CD4-positive, alpha-beta T cell treated with Interferon alpha-2 for 1 hour (primary cell): ENCODE results near the gene MROH8.

Experiments used
- DNase-seq, 2 donors: peaks; one replicate each; pipeline ENCODE4 v3.0.0-alpha.2; 2020 to 2022

The MROH8 gene

DNA sequence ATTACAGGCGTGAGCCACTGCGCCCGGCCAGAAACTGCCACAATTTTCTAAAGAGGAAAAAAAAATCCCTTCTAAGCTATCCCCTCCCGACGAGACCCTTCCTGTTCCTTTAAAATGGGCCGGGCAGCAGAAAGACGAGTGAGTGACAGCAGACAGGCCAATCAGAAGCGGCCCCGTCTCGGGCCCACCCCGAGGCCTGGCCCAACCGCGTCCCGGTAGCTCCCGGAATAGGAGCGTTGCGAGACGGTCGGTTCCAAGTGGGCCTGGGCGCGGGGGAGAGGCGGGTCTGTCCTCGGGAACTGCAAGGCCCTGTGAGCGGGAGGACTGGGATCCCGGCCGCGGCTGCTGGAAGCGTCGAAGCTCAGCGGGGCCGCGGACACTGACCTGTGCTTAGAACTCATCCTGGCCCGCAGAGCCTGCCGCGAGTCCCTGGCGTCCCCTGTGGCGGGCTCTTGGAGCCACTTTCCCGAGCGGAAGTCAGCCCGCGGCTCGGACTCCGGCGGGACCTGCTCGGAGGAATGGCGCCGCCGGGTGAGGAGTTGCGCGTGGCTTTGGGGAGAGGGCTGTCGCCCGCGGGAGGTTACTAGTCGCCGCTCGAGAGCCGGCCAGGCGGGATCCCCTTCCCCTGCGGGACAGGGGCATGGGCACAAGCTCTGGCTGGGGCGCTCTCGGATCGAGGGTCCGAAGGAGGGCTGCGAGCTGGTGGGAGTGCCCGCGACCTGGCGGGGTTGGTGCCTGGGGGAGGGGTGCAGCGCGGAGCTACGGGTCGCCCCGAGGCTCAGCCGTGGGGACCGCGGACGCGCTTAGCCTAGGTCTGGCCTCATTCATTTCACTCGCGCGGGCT, at the start of gene MROH8, which contains the start of gene RPN2:
TSS of gene MROH8 (minus strand) at position 710 of the 844 bp plus-strand sequence.
TSS of gene RPN2 (plus strand) at position 492 of the 844 bp plus-strand sequence. CDS start at position 519, 27 bp downstream.
- DNase-seq, result peak; percentile 92 to 95

DNA sequence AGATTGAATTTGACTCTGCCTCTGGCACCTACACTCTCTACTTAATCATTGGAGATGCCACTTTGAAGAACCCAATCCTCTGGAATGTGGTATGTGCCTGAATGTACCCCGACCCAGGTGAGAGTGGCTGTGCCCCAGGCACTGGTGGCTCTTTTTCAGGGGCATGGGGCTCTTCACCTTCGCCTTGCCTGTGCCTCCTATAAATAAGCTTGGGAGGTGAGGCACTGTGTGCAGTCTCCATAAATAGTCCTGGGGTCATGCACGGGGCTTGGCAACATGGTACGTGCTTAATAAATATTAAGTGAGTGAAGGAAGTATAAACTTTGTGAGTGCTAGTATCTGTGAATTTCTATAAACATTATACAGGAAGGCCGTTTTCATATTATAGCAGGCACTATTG, 49.3 kb upstream of the MROH8 start:
- no peak for DNase-seq

DNA sequence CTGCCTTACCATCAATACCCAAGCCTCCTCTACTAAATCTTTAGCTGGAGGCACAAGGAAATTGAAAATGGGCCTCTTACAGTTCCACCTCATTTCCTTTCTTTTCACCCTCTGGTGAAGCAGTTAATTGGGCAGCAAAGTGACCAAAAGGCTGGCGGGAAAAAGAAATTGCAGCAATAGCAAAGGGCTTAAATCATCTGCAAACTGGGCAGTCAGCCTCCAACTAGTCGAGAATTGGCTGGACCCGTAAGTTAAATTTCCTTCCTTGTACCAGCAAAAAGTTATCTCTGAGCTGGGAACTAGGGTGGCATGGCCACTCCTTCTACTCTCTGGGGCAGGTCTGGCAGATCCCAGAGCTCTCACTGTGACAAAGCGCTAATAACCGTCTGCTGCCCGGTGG, 48.7 kb upstream of the MROH8 start:
- DNase-seq, result no peak

DNA sequence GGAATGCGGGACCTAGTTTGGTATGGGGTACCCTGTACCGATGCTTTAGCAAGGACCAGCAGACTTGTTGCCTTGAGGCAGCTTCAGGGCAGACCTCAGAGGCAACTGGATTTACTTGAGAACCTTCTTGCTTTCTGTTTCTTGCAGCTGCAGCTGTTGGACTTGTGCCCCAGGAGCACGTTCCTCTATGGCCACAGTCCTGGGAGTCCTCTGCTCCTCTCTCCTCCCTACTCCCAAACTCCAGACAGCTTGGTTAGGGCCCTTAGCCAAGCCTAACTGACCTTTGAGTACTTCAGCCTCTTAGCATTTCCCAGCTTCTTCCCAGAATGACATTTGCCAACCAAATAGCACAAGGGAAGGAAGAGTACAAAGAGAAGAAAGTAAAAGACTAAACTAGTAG, 47.5 kb upstream of the MROH8 start:
- no peak for DNase-seq

DNA sequence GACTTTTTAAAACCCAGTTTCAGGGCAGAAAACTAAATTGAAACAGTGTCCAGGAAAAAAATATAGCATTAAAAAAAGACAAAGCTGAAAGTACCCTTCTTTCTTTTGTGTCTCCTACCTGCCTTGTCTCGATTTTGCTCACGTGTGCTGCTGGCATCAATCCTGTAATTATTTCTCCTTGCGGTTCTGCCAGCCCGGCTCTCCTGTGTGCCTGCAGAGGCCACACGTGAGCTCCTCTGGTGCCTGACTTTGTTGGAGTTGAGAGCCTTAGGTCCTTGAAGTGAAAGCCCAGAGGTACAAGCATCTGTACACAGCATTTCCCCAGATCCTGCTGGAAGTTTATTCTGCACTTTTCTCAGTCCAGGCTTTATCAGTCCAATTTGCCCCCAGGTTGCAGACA, 45.8 kb upstream of the MROH8 start:
- no peak for DNase-seq

DNA sequence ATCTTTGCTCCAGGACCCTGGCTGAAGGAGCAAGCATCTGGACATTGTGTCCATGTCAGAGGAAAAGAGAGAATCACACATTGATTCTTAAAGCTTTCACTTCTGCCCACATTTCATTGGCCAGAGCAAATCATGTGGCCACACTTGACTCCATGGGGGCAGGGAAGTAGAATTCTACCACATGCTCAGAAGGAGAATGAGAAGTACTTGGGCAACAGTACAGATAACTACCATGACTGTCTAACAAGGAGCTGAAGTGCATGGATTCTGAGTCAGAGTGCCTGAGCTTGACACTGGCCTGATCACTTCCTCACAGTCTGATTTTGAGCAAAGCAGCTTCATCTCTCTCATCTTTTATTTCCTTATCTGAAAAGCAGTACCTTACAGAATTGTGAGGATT, 43.7 kb upstream of the MROH8 start:
- DNase-seq, result peak; percentile 5 to 47

DNA sequence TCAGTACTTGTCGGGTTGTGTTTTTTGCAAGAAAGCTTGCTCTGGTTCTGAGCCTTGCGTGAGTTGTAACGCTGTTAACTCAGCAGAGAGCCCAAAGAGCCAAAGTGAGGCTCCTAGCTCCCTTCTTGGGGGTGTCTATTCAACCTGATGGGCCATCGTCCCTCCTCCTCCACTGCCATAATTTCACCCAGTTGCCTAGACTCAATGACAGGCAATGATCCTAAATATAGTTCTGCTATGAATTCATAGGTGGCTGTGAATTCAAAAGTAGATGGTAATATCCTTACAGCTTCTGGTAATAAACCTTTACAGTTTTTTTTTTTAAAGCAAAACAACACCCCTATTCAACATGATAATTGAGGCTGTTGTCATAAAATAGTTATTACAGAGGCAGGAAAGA, 42.7 kb upstream of the MROH8 start:
- no peak for DNase-seq

DNA sequence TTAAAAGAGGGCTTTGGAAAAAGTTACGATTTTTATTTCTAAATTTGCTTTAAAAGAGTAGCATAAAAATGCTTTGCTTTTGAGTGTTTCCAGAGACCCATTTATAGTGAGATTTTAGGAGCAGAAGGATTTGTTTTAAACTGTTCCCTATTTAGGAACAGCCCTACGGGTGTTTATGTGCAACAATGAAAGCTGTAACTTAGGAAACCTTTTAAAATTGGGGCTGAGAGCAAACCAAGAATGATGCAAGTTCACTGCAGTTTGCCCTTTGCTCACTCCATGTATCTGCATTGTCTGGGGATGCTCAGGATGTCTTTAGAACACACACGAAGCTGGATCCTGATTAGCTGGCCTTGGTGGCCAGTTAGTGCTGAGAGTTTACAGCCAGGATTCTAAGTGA, 41.4 kb upstream of the MROH8 start:
- no peak for DNase-seq

DNA sequence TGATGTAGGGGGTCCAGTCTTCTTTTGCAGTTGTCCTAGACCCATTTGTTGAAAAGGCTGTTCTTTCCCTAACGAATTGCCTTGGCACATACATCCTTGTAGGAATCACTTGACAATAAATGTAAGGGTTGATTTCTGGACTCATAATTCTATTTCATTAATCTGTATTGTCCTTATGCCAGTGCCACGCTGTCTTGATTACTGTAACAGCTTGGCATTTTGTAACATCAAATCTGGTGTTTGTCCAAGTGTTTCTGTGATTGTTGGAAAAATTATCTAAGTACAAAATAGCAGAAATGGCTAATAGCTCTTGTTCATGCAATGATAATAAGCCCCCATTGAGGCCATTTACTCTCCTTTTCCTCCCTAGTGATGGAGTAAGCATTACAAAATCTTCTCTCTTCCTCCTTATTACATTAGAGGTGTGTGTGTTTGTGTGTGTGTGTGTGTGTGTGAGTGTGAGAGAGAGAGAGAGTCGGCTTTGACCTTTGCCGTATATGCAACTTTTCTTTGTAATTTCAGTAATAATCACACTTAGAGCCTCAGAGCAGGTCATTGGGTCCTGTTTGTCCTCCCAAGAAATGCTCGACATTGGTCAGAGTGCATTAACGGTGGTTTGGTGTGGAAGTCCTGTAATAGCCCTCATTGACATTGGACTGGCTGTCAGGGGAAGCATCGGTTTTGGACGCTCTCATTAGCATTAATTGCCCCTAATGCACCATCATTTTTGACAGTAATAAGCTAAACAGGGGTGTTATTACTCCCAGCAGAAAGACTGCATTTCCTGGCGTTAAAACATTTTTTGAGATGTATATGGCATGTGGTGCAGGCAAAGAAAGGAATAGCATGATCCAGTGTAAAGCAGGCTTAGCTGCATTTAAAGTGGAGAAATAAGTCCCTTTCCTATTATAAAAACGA, 40.7 kb upstream of the MROH8 start:
- no peak for DNase-seq

DNA sequence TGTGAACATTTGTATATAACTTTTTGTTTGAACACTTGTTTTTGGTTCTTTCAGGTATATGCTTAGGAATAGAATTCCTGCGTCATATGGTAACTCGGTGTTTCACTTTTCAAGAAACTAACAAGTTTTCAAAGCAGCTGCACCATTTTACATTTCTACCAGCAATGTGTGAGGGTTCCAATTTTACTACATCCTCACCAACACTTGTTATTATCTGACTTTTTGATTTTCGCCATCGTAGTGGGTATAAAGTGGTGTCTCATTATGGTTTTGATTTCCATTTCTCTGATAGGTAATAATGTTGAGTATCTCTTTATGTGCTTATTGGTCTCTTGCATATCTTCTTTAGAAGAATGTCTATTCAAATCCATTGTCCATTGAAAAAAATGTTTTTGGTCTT, 39.6 kb upstream of the MROH8 start:
- no peak for DNase-seq

DNA sequence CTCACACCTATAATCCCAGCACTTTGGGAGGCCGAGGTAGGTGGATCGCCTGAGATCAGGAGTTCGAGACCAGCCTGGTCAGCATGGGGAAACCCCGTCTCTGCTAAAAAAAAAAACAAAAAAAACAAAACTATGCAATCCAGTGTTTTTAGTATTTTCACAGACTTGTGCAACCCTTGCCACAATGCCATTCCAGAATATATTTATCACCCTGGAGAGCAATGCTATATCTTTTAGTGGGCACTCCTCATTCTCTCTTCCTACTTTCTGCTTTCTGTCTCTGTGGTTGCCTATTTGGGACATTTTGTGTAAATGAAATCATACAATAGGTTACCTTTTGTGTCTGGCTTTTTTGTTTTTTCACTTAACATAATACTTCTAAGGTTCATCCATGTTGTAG, 39.1 kb upstream of the MROH8 start:
- no peak for DNase-seq

DNA sequence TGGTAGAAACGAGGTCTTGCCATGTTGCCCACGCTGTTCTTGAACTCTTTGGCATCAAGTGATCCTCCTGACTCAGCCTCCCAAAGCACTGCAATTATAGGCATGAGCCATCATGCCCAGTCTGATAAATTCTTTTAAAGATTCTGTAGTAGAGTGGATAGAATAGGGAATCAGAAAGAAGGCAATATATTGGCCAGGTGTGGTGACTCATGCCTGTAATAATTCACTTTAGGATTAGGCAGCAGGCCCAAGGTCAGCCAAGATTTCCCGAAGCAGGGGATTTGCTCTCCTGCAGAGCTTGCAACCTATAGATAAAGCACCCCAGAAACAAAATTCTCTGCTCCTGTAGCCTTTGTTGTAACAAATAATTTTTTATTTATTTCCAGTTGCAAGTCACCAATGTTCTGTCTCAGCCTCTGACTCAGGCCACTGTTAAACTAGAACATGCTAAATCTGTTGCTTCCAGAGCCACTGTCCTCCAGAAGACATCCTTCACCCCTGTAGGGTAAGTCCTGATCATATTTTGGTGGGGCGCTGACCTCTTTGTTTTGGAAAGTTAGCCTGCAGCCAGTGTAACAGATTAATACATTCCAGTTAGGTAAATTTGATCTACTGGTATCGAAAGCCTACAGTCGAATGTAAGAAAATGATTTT, 30.4 kb upstream of the MROH8 start:
- DNase-seq, result no peak

DNA sequence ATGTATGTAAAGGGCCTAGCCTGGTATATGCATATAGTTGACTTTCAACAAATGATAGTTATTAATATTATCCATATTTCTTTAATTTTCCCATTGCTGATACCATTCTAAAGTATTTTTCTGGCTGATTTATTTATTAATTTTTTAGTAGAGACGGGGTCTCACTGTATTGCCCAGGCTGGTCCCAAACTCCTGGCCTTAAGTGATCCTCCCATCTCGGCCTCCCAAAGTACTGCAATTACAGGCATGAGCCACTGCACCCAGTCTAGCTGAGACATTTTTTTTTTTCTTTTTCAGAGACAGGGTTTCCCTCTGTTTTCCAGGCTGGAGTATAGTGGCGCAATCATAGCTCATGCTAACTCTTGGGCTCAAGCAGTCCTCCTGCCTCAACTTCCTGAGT, 29.8 kb upstream of the MROH8 start:
- no peak for DNase-seq

DNA sequence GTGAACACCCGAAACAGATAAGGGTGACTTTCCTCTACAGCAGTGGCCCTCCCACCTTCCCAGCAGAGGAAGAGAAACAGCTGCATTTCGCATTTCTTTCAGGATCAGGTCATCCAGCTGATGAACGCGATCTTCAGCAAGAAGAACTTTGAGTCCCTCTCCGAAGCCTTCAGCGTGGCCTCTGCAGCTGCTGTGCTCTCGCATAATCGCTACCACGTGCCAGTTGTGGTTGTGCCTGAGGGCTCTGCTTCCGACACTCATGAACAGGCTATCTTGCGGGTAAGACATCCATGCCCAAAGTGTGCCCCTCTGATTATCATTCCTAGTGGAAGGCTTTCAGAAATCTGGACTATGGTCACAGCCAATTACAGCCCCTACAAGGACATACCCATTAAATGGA, 27.8 kb upstream of the MROH8 start:
- no peak for DNase-seq

DNA sequence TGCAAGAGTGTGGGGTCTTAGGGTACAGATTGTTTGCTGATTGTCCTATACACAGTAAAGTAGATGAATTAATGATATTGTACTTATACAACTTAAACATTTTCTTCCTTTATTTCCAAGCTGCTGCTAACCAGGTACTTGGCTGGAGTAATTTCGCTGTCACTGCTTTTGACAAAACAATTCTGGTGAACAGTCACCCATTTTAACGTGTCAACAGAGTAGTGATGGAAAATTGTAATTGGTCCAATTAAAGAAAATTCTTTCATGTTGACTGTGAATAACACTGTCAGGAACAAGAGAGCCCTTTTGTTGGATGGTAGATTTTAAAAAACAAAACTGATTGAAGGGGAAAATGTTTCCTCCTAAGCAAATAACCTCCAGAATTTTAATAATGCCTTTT, 26.4 kb upstream of the MROH8 start:
- no peak for DNase-seq

DNA sequence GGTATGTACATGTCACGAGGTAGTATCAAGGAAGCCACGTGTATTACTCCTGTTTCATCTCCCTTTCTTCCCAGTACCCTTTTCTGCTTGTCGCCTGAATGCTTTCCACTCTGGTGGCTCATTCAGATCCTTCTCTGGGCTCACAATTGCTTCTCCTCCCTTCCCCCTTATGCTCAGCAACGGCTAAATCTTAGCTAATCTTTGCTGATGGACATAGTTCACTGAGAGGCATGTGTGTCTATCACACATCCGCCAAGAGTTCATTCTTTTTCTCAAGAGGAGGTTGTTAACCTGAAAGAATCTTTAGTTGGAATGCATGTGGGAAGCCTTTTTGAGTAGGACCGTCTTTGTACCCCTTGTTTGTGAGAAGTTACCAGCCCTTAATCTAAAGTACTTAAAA, 25.8 kb upstream of the MROH8 start:
- DNase-seq, result no peak

DNA sequence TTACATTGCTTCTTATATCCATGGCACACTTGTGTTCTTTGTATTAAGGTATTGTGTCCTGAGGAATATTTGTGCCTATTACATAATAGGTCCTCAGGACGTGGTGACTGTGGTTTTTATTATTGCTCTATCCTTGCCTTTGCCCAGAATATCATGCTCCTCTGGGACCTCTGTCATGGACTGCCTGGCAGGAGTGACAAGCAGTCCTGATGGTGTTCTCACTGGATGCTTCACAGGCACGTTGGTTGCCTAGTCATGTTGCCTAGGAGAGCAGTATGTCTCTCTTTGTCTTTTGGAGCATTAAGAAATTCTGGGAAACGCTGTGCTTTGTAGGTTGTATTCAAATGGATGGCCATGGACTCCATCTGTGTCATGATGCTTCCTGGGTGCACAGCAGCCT, 24.7 kb upstream of the MROH8 start:
- DNase-seq, result no peak

DNA sequence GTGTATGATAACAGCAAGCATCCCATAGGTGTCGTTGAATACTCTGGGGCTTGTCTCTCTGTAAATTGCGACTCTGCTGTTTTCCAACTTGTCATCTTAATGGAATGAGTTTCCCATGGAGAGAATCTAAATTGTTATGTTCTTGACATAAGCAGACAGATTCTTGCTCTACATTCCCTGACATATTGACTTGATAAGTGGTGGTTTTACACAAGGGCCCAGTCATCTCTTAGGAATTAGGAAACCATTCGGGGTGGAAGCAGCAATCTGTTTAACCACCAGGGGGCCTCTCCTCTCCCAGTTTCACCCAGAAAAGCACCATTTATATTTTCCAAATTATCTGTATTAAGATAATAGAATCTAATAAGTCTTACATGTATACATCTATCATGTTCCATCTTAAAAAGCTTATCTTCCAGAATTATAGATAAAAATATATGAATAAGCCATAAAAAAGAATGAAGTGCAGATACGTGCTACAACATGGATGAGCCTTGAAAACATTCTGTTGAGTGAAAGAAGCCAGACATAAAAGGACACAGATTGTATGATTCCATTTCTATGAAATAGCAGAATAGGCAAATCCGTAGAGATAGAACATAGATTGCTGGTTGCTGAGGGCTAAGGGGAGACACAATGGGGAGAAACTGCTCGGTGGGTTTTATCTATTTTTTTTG, 23.1 kb upstream of the MROH8 start:
- peak; percentile 13 to 38 for DNase-seq

DNA sequence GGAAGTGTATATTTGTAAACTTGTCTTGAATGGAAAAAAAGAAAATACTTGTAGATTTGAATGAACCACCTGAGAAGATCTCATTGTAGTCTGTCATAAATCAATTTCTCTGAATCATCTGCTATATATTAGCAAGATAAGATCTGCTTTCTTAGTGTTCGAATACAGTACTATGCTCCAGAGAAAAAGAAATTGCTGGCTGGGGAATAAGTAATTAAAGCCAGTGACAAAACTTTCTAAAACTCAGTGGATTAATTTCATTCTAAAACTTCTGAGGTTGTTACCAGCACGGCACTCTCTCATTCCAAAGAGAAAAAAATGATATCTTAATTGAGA, 22.4 kb upstream of the MROH8 start:
- DNase-seq, result no peak

DNA sequence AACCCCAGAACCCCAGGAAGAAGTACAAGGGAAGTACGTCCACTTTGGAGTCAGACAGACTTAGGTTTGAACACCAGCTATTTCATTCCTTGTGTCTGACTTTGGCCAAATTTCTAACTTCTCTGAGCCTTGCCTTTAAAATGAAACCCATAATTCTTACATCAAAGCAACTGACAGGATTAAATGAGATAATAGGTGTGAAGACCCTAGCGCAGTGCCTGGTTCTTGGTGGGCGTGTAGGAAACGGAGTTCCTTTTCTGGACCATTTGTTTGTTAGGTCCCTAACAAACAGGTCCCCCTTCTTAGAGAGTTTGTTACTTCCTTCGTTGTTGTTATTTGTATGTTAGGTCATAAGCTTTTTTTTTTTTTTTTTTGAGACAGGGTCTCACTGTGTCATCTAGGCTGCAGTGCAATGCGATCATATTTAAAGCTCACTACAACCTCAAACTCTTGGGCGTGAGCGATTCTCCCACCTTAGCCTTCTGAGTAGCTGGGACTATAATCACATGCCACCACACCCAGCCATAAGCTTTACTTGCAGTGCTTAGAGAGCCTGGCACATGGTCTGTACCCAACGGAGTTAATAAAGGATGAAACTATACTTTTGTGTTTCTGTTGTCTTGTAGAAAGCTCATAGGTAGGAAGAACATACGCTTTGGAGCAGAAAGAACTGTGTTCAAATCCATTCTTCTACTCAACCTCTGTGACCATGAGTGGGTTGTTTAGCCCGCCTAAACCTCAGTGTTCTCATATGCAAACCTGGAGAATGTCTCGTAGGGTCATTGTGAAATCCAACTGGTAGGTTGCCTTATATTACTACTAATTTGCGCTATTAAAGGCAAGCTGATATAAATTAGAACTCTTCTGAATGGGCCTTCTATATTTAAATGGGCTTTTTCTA, 21.8 kb upstream of the MROH8 start:
- no peak for DNase-seq

DNA sequence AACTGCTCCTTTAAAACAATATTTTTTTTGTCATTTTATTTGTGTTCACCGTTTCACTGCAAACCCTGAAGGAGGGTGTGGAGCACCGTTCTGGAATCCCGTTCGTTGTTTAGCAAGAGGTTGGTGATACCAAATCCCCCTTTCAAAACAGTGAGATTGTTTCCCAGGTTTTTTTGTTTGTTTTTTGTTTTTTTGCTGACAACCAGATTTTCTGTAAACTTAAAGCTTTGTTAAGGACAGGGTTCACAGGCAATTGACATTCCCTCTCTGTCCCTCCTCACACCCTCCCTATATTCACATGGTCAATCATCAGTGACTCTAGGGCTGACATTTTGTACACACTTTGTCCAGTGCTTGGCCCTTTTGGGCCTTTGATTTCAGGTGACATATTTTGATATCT, 21.0 kb upstream of the MROH8 start:
- DNase-seq, result no peak
